HG02852 (cell line): ENCODE data around the gene RNASEH2A.

Source experiments
- ATAC-seq: cut with Tn5 transposase; IDR thresholded peaks from one replicate; pipeline ENCODE4 v1.9.1; 2021; ENCODE audit warnings: mild to moderate bottlenecking, moderate library complexity; ENCODE audit not compliant: unreplicated experiment

Gene RNASEH2A

DNA sequence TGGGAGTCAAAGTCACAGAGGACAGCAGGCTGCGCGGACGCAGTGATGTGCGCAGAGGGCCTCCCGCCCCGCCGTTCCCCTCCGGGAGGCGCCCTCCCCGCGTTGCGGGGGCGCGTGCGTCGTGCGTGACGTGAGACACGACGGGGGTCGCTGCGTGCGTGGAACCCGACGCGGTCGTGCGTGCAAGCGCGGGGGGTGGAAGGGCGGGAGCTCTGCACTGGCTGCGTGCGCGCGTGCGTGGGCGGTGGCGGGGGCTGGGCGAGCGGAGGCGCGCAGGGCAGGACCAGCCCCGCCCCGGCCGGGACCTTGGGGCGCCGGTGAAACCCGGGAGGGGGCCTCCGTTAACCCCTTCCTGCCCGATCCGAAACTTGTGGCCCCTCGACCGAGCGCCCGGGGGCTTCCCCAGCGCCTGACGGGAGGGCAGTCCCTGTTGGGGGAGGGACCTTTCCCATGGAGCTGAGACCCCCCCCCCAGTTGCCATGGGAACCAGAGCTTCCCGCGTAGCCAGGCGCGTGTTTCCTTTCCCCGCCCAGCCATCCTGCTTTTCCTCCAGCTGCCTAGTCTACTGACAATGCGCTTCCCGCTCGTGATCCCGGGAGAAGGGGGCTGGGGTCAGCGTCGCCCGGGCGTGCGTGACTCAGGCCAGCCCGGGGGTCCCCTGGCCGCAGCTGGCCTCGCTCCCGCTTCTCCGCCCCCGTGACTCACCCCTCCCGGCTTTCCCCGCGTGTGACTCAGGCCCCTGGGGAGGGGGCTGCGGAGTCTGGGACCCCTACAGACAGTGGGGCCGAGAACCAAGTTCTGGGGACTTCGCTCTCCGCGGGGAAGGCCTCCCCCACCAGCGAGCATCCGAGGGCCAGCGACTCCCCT is 23.7 kb upstream of the RNASEH2A start:
- peak; percentile 42 for ATAC-seq

DNA sequence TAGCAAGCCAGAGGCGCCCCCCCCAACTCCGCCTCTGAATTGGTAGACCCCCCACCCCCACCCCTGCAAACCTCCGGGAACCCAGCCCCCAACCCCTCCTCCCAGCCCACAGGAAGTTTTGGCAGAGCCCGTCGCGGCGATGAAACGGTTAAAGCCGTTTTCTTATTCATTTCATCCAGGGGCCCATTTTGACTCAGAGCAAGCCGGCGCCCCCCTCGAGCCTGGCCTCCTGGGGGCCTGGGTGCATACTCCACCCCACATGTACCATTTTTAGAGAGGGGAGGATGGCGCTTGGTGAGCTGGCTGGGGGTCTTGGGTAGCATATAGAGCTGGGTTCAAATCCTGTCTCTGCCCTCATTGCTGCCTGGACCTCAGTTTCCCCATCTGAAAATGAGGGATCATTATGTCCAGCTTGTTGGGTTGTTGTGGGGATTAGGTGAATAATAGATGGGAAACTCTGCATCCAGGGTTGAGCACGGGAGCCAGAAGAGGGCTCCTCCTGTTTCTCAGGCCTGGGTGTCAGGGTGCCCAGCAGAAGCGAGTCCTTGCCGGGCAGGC is 23.0 kb upstream of the RNASEH2A start:
- no peak for ATAC-seq

DNA sequence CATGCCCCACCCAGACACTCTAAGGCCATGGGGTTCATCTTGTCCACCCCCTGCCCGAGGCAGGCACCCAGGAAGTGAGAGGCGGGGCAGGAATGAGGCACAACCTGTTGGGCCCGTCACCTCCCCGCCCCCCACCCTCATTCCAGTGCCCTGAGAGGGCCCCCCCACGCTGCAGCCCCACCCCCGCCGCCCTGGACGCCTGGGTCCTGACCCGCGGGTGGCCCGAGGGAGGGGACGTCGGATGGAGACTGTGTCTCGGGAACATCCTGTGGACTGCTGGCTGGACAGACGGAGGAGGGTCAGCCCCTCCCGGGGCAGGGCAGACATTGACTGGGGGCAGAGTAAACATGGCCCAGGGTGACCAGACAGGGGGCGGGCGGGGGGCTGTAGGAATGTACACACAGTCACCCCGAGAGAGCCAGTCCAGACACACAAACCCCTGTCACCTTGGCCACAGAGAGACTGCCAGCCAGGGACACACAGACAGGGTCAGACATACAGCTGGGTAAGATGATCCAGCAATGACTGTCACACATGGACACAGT is 22.5 kb upstream of the RNASEH2A start:
- ATAC-seq = no peak

DNA sequence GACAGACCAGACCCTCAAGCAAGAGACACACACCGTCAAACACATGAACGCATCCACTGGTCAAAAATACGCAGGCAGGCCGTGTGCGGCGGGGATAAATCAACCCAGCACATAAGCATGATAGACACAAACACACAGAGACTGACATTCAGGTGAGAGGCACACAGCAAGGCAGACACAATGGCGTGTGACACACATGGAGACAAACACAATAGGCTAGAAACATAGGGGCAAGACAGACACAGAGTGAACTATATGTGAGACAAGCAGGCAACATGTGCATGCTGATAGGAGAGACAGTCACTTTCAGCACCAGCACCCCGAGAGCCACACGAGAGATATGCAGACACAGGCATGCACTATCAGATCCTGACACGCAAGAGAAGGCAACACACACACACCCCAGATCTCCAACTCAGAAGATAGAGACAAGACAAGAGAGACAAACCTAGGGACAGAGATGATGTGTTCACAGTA is 22.0 kb upstream of the RNASEH2A start:
- no peak for ATAC-seq

DNA sequence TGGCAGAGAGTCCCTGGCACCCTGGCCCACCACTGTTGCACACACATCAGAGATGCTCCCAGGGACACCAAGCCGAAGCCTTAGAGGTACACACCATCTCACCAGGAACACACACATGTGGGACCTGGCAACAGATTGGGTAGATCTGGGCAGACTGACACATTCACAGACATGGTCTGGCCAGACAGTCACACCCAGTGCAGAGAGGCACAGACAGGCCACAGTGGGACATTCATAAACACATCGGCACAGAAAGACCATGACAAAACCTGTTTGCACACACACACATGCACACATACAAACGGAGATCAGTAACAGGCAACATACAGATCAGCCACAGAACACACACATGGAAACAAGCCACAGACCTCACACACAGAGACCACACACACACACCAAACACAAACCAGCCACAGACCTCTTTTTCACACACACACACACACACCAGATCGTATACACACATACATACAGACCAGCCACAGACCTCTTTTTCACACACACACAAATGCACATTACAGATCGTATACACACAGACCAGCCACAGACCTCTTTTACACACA is 21.4 kb upstream of the RNASEH2A start:
- ATAC-seq = no peak

DNA sequence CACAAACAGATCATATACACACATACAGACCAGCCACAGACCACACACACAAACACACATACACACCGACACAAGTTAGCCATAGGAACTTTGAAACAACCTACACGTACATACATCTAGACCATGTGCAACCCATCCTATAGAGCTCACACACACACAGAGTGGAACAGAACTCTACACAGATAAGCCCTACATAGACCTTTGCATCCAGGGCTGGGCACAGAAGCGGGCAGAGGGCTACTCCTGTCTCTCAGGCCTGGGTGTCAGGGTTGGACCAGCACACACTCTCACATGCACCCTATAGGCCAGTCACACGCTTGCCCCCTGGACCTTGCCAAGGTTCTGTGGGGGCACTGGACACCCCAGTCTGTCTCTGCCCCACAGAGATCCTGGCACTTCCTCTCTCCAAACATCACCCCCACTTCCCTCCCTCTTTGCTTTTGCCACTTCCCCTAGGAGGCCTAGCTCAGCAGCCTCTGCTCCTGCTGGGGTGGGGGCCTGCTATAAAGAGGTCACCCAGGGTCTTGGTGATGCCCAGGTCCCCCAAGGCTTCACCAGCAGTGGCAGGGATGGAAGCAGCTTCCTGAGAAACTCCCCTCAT is 20.9 kb upstream of the RNASEH2A start:
- no peak for ATAC-seq

DNA sequence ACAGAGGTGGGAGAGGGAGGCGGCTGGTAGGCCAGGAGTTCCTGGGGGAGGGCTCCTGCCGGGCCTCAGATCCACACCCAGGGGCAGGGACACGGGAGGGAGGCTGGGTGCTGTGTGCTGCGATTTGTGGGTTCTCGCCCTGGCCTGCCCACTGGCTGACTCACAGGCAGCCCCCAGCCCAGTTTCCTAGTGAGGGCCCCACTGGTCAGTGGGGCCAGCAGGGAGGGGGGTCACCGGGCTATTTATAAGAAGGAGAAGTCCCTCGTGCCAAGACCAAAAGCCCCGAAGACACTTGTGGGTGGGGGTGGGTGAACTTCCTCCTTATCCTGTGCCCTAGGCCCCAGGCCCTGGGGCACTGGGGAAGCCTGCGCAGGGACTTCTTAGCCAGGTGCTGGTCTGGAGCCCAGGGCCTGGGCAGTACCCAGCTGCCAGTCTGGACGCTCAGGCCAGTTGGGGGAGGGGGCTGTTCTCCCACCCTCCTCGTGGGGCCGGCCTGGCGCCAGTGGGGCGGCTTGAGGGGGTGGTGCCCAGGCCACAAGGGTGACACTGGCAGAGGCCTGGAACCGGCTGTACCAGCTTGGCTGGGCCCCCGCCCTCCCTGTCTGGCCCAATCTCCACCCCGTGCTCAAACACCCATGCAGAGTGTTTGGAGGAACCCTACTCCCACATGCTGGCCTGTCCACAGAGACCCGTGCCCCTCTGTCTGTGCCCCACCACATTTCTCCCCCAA is 20.1 kb upstream of the RNASEH2A start:
- ATAC-seq = no peak

DNA sequence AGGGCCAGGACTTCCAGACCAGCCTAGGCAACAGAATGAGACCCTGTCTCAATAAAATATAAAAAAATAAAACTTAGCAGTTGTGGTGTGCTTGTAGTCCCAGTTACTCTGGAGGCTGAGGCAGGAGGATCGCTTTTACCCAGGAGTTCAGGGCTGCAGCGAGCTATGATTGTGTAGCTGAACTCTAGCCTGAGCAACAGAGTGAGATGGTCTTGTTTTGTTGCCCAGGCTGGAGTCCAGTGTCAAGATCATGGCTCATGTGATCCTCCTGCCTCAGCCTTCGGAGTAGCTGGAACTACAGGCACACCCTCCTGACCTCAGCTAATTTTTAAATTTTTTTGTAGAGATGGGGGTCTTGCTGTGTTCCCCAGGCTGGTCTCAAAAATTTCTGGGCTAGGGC is 19.4 kb upstream of the RNASEH2A start:
- no peak for ATAC-seq

DNA sequence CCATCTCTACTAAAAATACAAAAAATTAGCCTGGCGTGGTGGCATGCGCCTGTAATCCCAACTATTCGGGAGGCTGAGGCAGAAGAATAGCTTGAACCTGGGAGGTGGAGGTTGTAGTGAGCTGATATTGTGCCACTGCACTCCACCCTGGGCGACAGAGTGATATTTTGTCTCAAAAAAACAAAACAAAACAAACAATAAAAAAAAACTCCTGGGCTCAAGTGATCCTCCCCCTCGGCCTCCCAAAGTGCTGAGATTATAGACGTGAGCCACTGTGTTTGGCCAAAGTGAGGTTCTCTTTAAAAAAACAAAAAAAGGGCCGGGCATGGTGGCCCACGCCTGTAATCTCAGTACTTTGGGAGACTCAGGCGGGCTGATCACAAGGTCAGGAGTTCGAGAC is 18.9 kb upstream of the RNASEH2A start:
- no peak for ATAC-seq

DNA sequence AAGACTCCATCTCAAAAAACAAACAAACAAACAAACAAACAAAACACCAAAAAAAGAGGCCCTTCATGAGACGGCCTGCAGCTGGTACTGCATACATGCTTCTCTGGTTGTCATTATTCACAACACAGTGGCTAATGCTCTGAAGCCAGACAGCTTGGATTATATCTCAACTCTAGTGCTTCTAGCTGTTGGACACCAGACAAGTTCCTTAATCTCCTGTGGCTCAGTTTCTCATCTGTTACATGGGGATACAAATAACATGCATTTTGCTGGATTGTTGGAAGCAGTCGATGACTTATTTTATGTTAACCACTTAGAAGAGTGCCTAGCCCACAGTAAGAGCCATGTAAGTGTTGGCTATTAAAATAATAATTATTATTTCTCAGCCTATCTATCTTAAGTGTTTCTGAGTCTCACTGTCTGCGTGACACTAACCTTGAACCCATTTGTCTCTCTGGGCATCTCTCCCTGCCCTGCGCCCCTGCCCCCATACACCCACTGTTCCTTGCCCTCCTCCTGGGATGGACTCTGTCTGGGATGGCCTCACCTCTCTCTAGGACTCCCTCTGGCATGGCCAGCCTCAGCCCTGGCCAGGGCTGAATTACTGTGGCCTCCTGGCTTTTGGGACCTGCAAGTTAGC is 18.2 kb upstream of the RNASEH2A start:
- ATAC-seq = no peak

DNA sequence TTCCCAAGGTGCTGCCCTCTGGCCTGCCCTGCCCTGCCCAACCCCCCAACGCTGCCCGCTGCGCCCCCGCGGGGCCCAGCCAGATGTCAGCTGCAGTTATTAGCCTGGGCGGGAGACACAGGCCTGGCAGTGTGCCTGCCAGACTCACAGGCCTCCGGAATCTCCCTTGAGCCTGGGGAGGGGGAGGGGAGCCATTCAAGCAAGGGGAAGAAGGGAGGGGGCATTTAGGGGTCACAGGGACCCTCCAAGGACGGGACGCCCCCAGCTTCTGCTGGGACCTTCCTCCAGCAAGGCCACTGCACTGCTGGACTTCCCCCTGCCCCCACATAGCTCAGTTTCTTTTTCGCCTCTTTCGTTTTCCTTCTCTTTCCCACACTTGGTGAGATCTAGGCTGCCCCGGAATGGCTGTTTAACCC is 17.7 kb upstream of the RNASEH2A start:
- ATAC-seq = no peak

DNA sequence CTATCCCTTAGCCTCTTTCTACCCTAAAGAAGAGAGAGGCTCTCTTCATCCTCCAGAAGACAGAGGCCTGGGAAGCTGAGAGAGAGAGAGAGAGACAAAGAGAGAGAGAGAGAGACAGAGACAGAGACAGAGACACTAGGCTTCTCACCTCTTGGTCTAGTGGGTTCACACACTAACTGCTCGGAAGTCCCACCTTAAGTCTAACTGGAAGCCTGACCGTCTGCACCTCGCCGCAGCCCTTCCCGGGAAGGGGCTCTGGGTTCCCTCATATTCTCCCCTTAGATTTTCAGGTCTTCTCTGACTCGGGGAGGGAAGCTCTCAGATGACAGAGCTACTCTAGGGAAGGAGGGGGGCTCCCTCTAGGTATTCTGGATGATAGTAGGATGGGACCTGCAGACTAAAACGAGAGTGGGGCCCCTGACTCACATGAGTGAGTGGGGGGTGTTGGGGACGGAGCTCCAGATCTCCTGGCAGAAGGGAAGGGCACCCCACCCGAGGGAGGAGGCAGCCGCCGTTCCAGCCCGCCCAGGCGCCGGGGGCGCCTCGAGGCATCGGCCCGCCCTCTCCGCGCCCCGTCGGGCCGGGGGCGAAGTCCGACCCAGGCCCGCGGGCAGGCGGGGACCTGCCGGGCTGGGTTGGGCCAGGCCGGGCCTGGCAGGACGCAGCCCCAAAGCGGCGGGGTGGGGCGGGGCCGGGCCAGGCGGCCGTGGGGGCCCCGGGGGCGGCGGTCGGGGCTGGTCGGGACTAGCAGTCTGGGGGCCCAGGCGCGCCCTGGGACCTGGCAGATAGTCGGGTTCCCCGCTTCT is 17.1 kb upstream of the RNASEH2A start:
- ATAC-seq = no peak

DNA sequence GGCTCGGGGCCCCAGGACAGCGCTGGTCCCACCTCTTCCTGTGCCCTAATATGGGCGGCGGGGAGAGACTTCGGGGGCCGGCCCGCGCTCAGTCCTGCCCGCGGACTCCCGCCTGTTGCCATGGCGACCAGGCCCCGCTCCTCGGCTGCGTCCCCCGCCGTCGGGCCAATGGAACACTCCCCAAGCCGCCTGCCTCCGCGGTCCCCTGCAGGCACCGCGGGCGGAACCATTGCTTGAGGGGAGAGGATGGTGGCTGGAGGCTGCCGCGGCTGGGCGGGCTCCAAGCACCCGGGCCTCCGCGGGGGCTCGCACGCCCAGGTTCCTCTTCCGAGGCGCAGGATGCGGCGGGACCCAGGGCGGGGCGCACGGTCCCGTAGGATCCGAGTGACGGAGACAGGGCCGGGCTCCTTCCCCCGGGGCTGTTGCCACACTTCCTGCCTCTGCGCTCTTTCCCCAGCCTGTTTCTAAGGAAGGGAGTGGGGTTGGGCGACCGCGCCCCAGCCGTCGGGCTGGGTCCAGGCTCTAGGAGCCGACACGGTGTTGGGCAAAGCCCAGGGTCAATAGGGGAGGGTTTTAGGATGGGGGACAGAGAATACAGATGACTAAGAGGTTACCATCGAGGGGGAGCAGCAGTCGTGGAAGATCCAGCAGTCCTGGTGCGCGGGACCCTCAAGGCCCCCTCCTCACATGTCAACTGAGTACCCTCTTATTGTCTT is 16.3 kb upstream of the RNASEH2A start:
- peak; percentile 37 for ATAC-seq

DNA sequence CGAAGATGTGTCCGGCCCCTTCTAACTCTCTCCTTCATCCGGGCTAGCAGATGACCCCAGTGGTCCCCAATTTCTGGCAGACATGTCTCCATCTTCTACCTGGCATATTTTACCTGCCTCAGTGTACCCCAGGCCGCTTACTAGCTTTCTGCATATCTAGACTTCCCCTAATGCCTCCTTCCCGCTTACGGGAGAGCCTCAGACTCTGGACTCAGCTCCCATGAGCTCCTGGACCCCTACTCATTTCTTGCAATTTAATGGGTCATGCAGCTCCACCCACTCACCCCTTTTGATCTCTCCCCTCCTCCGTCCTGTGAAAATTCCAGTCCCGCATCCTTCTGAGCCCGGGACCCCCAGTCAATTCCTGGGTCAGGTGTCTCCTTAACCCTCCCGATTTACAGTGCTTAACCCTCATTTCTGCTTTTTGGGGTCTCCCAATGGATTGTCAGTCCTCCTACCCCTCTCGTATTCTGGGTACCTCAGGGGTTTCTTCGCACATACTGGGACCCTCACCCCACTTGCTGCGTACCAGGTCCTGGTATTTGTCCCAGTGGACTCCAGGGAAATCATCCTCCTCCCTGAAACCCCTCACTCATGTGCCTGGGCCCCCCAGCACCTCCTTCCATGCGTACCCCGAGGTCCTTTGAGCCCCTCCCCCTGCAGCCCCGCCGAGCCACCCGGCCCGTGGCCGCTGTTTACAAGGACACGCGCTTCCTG is 15.6 kb upstream of the RNASEH2A start:
- ATAC-seq = no peak

DNA sequence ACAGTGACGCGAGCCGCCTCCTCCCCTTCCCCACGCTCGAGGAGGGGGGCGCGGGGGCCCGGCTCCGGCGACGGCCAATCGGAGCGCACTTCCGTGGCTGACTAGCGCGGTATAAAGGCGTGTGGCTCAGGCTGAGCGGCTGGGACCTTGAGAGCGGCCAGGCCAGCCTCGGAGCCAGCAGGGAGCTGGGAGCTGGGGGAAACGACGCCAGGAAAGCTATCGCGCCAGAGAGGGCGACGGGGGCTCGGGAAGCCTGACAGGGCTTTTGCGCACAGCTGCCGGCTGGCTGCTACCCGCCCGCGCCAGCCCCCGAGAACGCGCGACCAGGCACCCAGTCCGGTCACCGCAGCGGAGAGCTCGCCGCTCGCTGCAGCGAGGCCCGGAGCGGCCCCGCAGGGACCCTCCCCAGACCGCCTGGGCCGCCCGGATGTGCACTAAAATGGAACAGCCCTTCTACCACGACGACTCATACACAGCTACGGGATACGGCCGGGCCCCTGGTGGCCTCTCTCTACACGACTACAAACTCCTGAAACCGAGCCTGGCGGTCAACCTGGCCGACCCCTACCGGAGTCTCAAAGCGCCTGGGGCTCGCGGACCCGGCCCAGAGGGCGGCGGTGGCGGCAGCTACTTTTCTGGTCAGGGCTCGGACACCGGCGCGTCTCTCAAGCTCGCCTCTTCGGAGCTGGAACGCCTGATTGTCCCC is 14.9 kb upstream of the RNASEH2A start, which contains the start of gene JUNB:
Gene JUNB, plus strand, starts transcription at position 142 of the 706 bp plus-strand sequence. Its CDS starts 286 bp downstream, at position 428.
- peak; percentile 33 for ATAC-seq

DNA sequence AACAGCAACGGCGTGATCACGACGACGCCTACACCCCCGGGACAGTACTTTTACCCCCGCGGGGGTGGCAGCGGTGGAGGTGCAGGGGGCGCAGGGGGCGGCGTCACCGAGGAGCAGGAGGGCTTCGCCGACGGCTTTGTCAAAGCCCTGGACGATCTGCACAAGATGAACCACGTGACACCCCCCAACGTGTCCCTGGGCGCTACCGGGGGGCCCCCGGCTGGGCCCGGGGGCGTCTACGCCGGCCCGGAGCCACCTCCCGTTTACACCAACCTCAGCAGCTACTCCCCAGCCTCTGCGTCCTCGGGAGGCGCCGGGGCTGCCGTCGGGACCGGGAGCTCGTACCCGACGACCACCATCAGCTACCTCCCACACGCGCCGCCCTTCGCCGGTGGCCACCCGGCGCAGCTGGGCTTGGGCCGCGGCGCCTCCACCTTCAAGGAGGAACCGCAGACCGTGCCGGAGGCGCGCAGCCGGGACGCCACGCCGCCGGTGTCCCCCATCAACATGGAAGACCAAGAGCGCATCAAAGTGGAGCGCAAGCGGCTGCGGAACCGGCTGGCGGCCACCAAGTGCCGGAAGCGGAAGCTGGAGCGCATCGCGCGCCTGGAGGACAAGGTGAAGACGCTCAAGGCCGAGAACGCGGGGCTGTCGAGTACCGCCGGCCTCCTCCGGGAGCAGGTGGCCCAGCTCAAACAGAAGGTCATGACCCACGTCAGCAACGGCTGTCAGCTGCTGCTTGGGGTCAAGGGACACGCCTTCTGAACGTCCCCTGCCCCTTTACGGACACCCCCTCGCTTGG is 14.1 kb upstream of the RNASEH2A start:
- no peak for ATAC-seq

DNA sequence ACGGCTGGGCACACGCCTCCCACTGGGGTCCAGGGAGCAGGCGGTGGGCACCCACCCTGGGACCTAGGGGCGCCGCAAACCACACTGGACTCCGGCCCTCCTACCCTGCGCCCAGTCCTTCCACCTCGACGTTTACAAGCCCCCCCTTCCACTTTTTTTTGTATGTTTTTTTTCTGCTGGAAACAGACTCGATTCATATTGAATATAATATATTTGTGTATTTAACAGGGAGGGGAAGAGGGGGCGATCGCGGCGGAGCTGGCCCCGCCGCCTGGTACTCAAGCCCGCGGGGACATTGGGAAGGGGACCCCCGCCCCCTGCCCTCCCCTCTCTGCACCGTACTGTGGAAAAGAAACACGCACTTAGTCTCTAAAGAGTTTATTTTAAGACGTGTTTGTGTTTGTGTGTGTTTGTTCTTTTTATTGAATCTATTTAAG is 13.5 kb upstream of the RNASEH2A start:
- ATAC-seq = no peak
